Activated CD4-positive, alpha-beta T cell treated with anti-CD3 and anti-CD28 coated beads, Interleukin-2, amount 10 ng/mL, durations not matched to agents 7 days and 5 days (primary cell): Measurements from ENCODE around the gene ZNF214. TPM values are rescaled to one million over a fixed set of nuclear protein-coding genes. Genes with fewer than 3 reads are reported as not detected.
"Not testable (repeated sequence)": the region's sequence is repeated elsewhere in the genome, so short reads cannot be mapped to it uniquely, and the experiment has no call there.

Source experiments
- CTCF ChIA-PET: fragments of 350-600 bp; sonication (Branson Sonifier 250); formaldehyde crosslinking; loops from one replicate; lab custom pipeline; 2021; ENCODE audit warnings: antibody characterized with exemption; lab: Charles Lee
- POLR2A ChIA-PET: fragments of 350-600 bp; sonication (Branson Sonifier 250); formaldehyde crosslinking; loops from one replicate; lab custom pipeline; 2021; ENCODE audit warnings: antibody characterized with exemption; lab: Charles Lee
- DNase-seq: peaks from one replicate; pipeline ENCODE4 v3.0.0-alpha.2; 2020
- H3K27ac Mint-ChIP-seq: one replicate; pipeline ENCODE4 v1.8.0; 2021; ENCODE audit warnings: mild to moderate bottlenecking, moderate library complexity, mixed read lengths
- H3K27me3 Mint-ChIP-seq: one replicate; pipeline ENCODE4 v1.8.0; 2021; ENCODE audit warnings: mixed read lengths
- H3K36me3 Mint-ChIP-seq: one replicate; pipeline ENCODE4 v1.8.0; 2021; ENCODE audit warnings: low read depth, mixed read lengths
- H3K4me1 Mint-ChIP-seq: one replicate; pipeline ENCODE4 v1.8.0; 2021; ENCODE audit warnings: mixed read lengths
- H3K4me3 Mint-ChIP-seq: one replicate; pipeline ENCODE4 v1.8.0; 2021; ENCODE audit warnings: mild to moderate bottlenecking, moderate library complexity, mixed read lengths
- H3K9me3 Mint-ChIP-seq: one replicate; pipeline ENCODE4 v1.8.0; 2021; ENCODE audit warnings: mixed read lengths
- total RNA-seq, 2 experiments: library from RNA; stranded (reverse); gene quantifications; one replicate each; pipeline ENCODE4 v1.2.3, GENCODE V29; 2021

Gene ZNF214
- total RNA-seq, 2 experiments from 2014 or later = not detected

GRCh38 chr11:6962673-6963072 lies 57.5 kb downstream of the ZNF214 start:
- ChIA-PET POLR2A (no interaction called here), CTCF (no interaction called here)
- H3K36me3 Mint-ChIP-seq = no peaks in the 10 kb centered on the region
- no peaks in the 10 kb centered on the region for H3K4me1 Mint-ChIP-seq
- DNase-seq = no peak
- no peak overlapping the region for H3K27ac Mint-ChIP-seq
- H3K27me3 Mint-ChIP-seq = no peaks in the 10 kb centered on the region
- no peak overlapping the region for H3K4me3 Mint-ChIP-seq
- H3K9me3 Mint-ChIP-seq = peaks cover 2% of the 10 kb centered on the region

GRCh38 chr11:6962141-6962540 lies 58.0 kb downstream of the ZNF214 start:
- H3K4me3 Mint-ChIP-seq = no peak overlapping the region
- H3K36me3 Mint-ChIP-seq = no peaks in the 10 kb centered on the region
- ChIA-PET CTCF (no interaction called here), POLR2A (no interaction called here)
- H3K27ac Mint-ChIP-seq = no peak overlapping the region
- no peaks in the 10 kb centered on the region for H3K9me3 Mint-ChIP-seq
- no peak for DNase-seq
- no peaks in the 10 kb centered on the region for H3K27me3 Mint-ChIP-seq
- no peaks in the 10 kb centered on the region for H3K4me1 Mint-ChIP-seq

GRCh38 chr11:6954248-6954647 lies 65.9 kb downstream of the ZNF214 start:
- POLR2A ChIA-PET, CTCF ChIA-PET, H3K27ac Mint-ChIP-seq, H3K4me1 Mint-ChIP-seq, DNase-seq, H3K27me3 Mint-ChIP-seq, H3K36me3 Mint-ChIP-seq, H3K4me3 Mint-ChIP-seq, H3K9me3 Mint-ChIP-seq: not testable (repeated sequence)

Other genes with a start within 250 kb of the ZNF214 start
- not detected for gene OR2AG2, start 248.4 kb downstream of the ZNF214 start, total RNA-seq
- gene OR2AG1, start 237.3 kb downstream of the ZNF214 start, total RNA-seq = not detected
- gene OR6A2, start 220.7 kb downstream of the ZNF214 start, total RNA-seq = not detected
- gene OR10A5, start 174.7 kb downstream of the ZNF214 start, total RNA-seq = not detected
- gene OR10A2, start 157.3 kb downstream of the ZNF214 start, total RNA-seq = not detected
- not detected for gene OR10A4, start 143.7 kb downstream of the ZNF214 start, total RNA-seq
- gene OR2D2, start 127.8 kb downstream of the ZNF214 start, total RNA-seq = not detected
- not detected for gene OR2D3, start 99.3 kb downstream of the ZNF214 start, total RNA-seq
- gene ZNF215, start 93.9 kb downstream of the ZNF214 start, total RNA-seq = 1 to 10 TPM in 1 of 2 experiments, under 1 TPM in 1; 0.96 to 1.4 TPM
- gene NLRP14, start 133 bp upstream of the ZNF214 start, total RNA-seq = under 1 TPM in 1 of 2 experiments, not detected in 1; 0.05 TPM
- gene RBMXL2, start 68.7 kb upstream of the ZNF214 start, total RNA-seq = not detected
- not detected for gene SYT9, start 231.6 kb upstream of the ZNF214 start, total RNA-seq